Liver (tissue), 9 donors: ENCODE measurements around the gene BTN2A1. TPM values are rescaled to one million over a fixed set of nuclear protein-coding genes. Genes with fewer than 3 reads are reported as not detected.

ENCODE experiments used
- DNase-seq: peaks from one replicate; pipeline ENCODE4 v3.0.0-alpha.2; 2017; ENCODE audit warnings: low spot score
- H3K27ac ChIP-seq, 2 donors: one replicate each; pipeline ENCODE4 v1.7.0; 2013; ENCODE audit warnings: inconsistent platforms in 2 of 2, low read length in 2 of 2, control low read depth in 1 of 2, low read depth in 1 of 2, mild to moderate bottlenecking in 1 of 2
- H3K27me3 ChIP-seq, 4 donors: one replicate each; pipeline versions ENCODE4 v1.6.1 to v1.7.0; 2013; ENCODE audit warnings: low read length in 3 of 4, inconsistent platforms in 1 of 4, mild to moderate bottlenecking in 1 of 4, moderate library complexity in 1 of 4; ENCODE audit not compliant: control insufficient read depth in 4 of 4, insufficient read depth in 4 of 4
- H3K36me3 ChIP-seq, 4 donors: one replicate each; pipeline versions ENCODE4 v1.6.1 to v1.7.0; 2013; ENCODE audit warnings: low read length in 3 of 4, mild to moderate bottlenecking in 3 of 4, low read depth in 1 of 4, moderate library complexity in 1 of 4; ENCODE audit not compliant: control insufficient read depth in 4 of 4, insufficient read depth in 3 of 4
- H3K4me1 ChIP-seq, 4 donors: one replicate each; pipeline versions ENCODE4 v1.6.1 to v1.7.0; 2013; ENCODE audit warnings: low read length in 3 of 4, mild to moderate bottlenecking in 3 of 4, moderate library complexity in 1 of 4; ENCODE audit not compliant: control insufficient read depth in 4 of 4, insufficient read depth in 4 of 4
- H3K4me3 ChIP-seq, 3 donors: one replicate each; pipeline versions ENCODE4 v1.6.1 to v1.7.0; 2013; ENCODE audit warnings: low read length in 3 of 3, control low read depth in 1 of 3, low read depth in 1 of 3, mild to moderate bottlenecking in 1 of 3
- H3K9ac ChIP-seq, 2 donors: one replicate each; pipeline ENCODE4 v1.7.0; 2013; ENCODE audit warnings: low read length in 2 of 2, mild to moderate bottlenecking in 2 of 2, moderate library complexity in 2 of 2, control low read depth in 1 of 2, low read depth in 1 of 2
- H3K9me3 ChIP-seq, 4 donors: one replicate each; pipeline versions ENCODE4 v1.6.1 to v1.7.0; 2013; ENCODE audit warnings: low read length in 3 of 4; ENCODE audit not compliant: control insufficient read depth in 4 of 4
- EGR1 ChIP-seq, 2 donors: IDR thresholded peaks; 2 replicates each; pipeline ENCODE4 v1.6.1; 2016 to 2018; ENCODE audit warnings: antibody characterized with exemption in 2 of 2, low read depth in 2 of 2
- FOXA1 ChIP-seq: IDR thresholded peaks from 2 replicates; pipeline ENCODE4 v1.6.1; 2016; ENCODE audit warnings: antibody characterized with exemption
- FOXA2 ChIP-seq: IDR thresholded peaks from 2 replicates; pipeline ENCODE4 v1.6.1; 2016; ENCODE audit warnings: antibody characterized with exemption
- GABPA ChIP-seq, 2 donors: IDR thresholded peaks in 1 of 2; conservative IDR thresholded peaks in 1 of 2; 2 replicates each; pipeline ENCODE4 v1.6.1; 2016; ENCODE audit warnings: antibody characterized with exemption in 2 of 2, mild to moderate bottlenecking in 1 of 2, moderate library complexity in 1 of 2
- HNF4A ChIP-seq, 2 donors: conservative IDR thresholded peaks; 2 replicates each; pipeline ENCODE4 v1.6.1; 2016; ENCODE audit warnings: antibody characterized with exemption in 2 of 2, mild to moderate bottlenecking in 2 of 2
- HNF4G ChIP-seq: IDR thresholded peaks from 2 replicates; pipeline ENCODE4 v1.6.1; 2016; ENCODE audit warnings: antibody characterized with exemption
- JUND ChIP-seq, 2 donors: IDR thresholded peaks; 2 replicates each; pipeline ENCODE4 v1.6.1; 2016; ENCODE audit warnings: antibody characterized with exemption in 2 of 2
- NR2F2 ChIP-seq: IDR thresholded peaks from 2 replicates; pipeline ENCODE4 v1.6.1; 2016; ENCODE audit warnings: antibody characterized with exemption
- RAD21 ChIP-seq, 2 donors: IDR thresholded peaks; 2 replicates each; pipeline ENCODE4 v1.6.1; 2016; ENCODE audit warnings: antibody characterized with exemption in 2 of 2, mild to moderate bottlenecking in 2 of 2
- RXRA ChIP-seq, 2 donors: IDR thresholded peaks; 2 replicates each; pipeline ENCODE4 v1.6.1; 2017 to 2018; ENCODE audit warnings: antibody characterized with exemption in 2 of 2, mild to moderate bottlenecking in 1 of 2
- SP1 ChIP-seq: IDR thresholded peaks from 2 replicates; pipeline ENCODE4 v1.6.1; 2018; ENCODE audit warnings: antibody characterized with exemption, mild to moderate bottlenecking
- TAF1 ChIP-seq: conservative IDR thresholded peaks from 2 replicates; pipeline ENCODE4 v1.6.1; 2016; ENCODE audit warnings: antibody characterized with exemption, mild to moderate bottlenecking
- YY1 ChIP-seq: IDR thresholded peaks from 2 replicates; pipeline ENCODE4 v1.6.1; 2016; ENCODE audit warnings: antibody characterized with exemption, mild to moderate bottlenecking
- WGBS: extraction: QIAGEN DNeasy Blood & Tissue Kit; methylation state at CpG from one replicate; pipeline ENCODE4 v1.1.7; 2013; 5-methylcytosine and 5-hydroxymethylcytosine counted together
- polyA plus RNA-seq, 2 donors: library from polyadenylated mRNA; stranded (reverse) in 1 of 2; unstranded in 1 of 2; fragments of 200-250 nt in 1 of 2; fragments of >200 nt in 1 of 2; fragmentation: Nextera tagmentation in 1 of 2; extraction: Ambion mirVana in 1 of 2; gene quantifications; one replicate each; pipeline versions ENCODE4 v1.2.1 to v1.2.3, GENCODE V29; 2013 to 2015
- total RNA-seq, 2 donors: library from RNA; depleted of rRNA; stranded (reverse); fragments of >200 nt; gene quantifications; one replicate each; pipeline ENCODE4 v1.2.3, GENCODE V29; 2014
- TF ChIP-seq, protein P1 (sequence below): IDR thresholded peaks from 2 replicates; pipeline ENCODE4 v1.6.1; 2016; ENCODE audit warnings: antibody characterized with exemption, mild to moderate bottlenecking
- TF ChIP-seq, protein P2 (sequence below): IDR thresholded peaks from 2 replicates; pipeline ENCODE4 v1.6.1; 2016; ENCODE audit warnings: antibody characterized with exemption
- TF ChIP-seq, protein P3 (sequence below): IDR thresholded peaks from 2 replicates; pipeline ENCODE4 v1.6.1; 2016; ENCODE audit warnings: antibody characterized with exemption
- TF ChIP-seq, protein P4 (sequence below): IDR thresholded peaks from 2 replicates; pipeline ENCODE4 v1.6.1; 2016; ENCODE audit warnings: antibody characterized with exemption
- TF ChIP-seq, protein P5 (sequence below): fragments of 150-350 bp; IDR thresholded peaks from 2 replicates; pipeline ENCODE4 v1.5.1; 2017; ENCODE audit warnings: improper control_type of control experiment, low read depth, low read length; ENCODE audit not compliant: missing input control
- donor health status: healthy.
- donor health status: healthy.
- donor health status: healthy.
- donor health status: healthy.
- donor health status: healthy.

The BTN2A1 gene
- total and polyA plus RNA-seq, 4 donors: 2.7 to 5.9 (median 5.2) TPM

DNA sequence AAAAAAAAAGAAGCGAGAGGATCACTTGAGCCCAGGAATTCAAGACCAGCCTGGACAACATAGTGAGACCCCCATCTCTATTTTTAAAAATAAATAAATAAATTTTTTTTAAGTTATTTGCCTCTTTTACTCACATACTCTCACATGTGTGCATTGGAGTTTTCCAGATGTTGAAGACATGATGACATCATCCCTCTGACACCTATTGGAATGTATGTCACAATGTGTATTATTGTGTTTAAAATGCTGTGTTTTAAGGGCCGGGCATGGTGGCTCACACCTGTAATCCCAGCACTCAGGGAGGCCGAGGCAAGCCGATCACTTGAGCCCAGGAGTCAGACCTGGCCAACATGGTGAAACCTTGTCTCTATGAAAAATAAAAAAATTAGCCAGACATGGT, 24.6 kb downstream of the BTN2A1 start:
- Histone ChIP-seq H3K9me3 (no peaks in the 10 kb centered on the region), H3K27me3 (no peaks in the 10 kb centered on the region), H3K9ac (no peak overlapping the region), H3K4me1 (no peaks in the 10 kb centered on the region), H3K36me3 (no peaks in the 10 kb centered on the region), H3K4me3 (no peak overlapping the region), H3K27ac (no peak overlapping the region)
- DNase-seq: no peak
- TF ChIP-seq, protein P1, sequence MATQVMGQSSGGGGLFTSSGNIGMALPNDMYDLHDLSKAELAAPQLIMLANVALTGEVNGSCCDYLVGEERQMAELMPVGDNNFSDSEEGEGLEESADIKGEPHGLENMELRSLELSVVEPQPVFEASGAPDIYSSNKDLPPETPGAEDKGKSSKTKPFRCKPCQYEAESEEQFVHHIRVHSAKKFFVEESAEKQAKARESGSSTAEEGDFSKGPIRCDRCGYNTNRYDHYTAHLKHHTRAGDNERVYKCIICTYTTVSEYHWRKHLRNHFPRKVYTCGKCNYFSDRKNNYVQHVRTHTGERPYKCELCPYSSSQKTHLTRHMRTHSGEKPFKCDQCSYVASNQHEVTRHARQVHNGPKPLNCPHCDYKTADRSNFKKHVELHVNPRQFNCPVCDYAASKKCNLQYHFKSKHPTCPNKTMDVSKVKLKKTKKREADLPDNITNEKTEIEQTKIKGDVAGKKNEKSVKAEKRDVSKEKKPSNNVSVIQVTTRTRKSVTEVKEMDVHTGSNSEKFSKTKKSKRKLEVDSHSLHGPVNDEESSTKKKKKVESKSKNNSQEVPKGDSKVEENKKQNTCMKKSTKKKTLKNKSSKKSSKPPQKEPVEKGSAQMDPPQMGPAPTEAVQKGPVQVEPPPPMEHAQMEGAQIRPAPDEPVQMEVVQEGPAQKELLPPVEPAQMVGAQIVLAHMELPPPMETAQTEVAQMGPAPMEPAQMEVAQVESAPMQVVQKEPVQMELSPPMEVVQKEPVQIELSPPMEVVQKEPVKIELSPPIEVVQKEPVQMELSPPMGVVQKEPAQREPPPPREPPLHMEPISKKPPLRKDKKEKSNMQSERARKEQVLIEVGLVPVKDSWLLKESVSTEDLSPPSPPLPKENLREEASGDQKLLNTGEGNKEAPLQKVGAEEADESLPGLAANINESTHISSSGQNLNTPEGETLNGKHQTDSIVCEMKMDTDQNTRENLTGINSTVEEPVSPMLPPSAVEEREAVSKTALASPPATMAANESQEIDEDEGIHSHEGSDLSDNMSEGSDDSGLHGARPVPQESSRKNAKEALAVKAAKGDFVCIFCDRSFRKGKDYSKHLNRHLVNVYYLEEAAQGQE: no peak
- no peak for TF ChIP-seq FOXA1
- no peak for TF ChIP-seq HNF4A (conservative IDR thresholded peaks at IDR 0.05)
- TF ChIP-seq NR2F2: no peak
- TF ChIP-seq, protein P2, sequence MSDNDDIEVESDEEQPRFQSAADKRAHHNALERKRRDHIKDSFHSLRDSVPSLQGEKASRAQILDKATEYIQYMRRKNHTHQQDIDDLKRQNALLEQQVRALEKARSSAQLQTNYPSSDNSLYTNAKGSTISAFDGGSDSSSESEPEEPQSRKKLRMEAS: no peak
- TF ChIP-seq, protein P3, sequence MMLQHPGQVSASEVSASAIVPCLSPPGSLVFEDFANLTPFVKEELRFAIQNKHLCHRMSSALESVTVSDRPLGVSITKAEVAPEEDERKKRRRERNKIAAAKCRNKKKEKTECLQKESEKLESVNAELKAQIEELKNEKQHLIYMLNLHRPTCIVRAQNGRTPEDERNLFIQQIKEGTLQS: no peak
- TF ChIP-seq HNF4G: no peak
- TF ChIP-seq RAD21 (IDR thresholded peaks at IDR 0.05): no peak
- TF ChIP-seq JUND (IDR thresholded peaks at IDR 0.05): no peak
- no peak for TF ChIP-seq TAF1
- no peak for TF ChIP-seq GABPA (IDR thresholded peaks at IDR 0.05 in 1 of 2, conservative IDR thresholded peaks at IDR 0.05 in 1 of 2)
- TF ChIP-seq, protein P4, sequence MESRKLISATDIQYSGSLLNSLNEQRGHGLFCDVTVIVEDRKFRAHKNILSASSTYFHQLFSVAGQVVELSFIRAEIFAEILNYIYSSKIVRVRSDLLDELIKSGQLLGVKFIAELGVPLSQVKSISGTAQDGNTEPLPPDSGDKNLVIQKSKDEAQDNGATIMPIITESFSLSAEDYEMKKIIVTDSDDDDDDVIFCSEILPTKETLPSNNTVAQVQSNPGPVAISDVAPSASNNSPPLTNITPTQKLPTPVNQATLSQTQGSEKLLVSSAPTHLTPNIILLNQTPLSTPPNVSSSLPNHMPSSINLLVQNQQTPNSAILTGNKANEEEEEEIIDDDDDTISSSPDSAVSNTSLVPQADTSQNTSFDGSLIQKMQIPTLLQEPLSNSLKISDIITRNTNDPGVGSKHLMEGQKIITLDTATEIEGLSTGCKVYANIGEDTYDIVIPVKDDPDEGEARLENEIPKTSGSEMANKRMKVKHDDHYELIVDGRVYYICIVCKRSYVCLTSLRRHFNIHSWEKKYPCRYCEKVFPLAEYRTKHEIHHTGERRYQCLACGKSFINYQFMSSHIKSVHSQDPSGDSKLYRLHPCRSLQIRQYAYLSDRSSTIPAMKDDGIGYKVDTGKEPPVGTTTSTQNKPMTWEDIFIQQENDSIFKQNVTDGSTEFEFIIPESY: no peak
- TF ChIP-seq SP1: no peak
- TF ChIP-seq FOXA2: no peak
- no peak for TF ChIP-seq RXRA (IDR thresholded peaks at IDR 0.05)
- TF ChIP-seq, protein P5, sequence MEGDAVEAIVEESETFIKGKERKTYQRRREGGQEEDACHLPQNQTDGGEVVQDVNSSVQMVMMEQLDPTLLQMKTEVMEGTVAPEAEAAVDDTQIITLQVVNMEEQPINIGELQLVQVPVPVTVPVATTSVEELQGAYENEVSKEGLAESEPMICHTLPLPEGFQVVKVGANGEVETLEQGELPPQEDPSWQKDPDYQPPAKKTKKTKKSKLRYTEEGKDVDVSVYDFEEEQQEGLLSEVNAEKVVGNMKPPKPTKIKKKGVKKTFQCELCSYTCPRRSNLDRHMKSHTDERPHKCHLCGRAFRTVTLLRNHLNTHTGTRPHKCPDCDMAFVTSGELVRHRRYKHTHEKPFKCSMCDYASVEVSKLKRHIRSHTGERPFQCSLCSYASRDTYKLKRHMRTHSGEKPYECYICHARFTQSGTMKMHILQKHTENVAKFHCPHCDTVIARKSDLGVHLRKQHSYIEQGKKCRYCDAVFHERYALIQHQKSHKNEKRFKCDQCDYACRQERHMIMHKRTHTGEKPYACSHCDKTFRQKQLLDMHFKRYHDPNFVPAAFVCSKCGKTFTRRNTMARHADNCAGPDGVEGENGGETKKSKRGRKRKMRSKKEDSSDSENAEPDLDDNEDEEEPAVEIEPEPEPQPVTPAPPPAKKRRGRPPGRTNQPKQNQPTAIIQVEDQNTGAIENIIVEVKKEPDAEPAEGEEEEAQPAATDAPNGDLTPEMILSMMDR: no peak
- no peak for TF ChIP-seq YY1
- no peak for TF ChIP-seq EGR1 (IDR thresholded peaks at IDR 0.05; ENCODE audit: low read depth in 2 of 2)
- WGBS: 94% methylated on average over 4 of the region's 4 CpGs
